ENCODE results near the gene CFAP221.

Gene CFAP221

DNA sequence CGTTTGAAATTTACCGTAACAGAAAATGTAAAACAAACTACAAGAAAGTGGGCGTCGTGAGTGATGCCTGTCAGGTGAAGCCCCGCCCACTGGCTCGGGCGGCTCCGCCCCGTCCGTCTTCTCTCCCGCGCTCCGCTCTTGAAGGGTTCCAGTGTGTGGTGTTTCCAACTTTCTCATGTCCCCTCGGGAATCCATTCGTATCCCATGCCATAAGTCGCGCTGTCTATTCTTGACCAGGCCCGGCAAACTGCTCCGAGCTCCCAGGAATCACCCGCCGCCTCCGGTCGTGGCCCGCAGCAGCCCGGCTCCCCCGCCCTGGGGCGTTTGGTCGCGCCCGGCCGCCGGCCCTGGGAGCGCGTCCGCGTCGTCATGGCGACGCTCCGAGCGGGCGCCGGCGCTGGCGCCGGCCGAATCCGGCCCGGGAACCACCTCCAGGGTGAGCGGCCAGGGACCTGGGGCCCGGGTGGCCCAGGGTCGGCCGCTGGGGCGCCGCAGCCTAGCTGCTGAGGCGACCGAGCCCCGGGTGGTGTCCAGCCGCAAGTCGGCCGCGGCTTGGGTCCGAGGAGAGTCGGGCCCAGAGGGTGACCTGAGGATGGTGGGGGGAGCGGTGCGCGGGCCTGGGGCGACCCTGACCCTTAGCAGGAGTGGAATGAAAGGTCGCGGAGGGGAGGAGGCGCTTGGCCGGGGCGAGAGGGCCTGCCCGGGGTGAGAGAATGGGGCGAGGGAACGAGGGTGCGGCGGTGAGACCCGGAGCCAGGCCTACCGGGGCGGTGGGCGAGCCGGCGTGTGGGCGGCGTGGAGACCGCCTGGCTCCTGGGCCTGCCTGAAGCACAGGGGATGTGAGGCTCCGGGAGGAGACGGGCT lies at the start of gene CFAP221:
CFAP221 (plus strand) TSS at position 375 of the 864 bp plus-strand sequence. CDS start 1,683 bp downstream, outside the sequence.
- no peak for DNase-seq

DNA sequence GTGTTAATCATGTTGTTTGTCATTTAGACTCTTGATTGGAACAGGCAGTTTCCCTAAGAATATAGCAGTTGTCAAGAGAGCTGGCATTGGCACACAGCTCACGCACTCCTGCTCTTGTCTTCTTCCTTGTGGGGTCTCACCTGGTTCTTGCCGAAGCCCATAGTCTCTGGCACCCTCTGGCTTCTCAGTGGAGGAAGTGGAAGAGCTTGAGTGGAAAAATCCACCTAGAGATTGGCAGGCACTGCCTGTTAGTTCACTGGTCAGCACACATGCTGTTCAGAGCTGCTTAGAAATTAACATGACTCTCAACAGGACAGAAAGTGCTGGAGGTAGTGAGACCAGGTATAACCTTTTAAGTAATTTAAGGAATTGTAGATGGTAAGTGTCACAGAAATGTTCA lies 48.3 kb upstream of the CFAP221 start:
- no peak for DNase-seq

DNA sequence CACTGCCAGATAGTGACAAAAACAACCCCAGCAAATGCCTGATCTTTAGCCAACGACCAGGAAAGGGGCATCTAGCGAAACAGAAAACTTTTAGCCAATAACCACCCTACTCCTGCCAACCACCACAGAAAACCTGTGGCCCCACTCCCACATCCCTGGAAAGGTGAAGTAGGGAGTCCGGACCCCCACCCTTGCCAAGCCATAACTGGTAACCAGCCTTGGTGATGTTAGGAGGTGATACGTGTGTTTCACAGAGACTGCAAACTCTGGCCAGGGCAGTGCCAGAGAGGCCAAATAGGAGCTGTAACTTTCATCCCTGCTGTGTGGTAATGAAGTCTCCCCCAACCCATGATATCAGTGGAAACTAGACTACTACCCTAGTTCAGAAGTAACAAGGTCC lies 47.6 kb upstream of the CFAP221 start:
- DNase-seq, result no peak

DNA sequence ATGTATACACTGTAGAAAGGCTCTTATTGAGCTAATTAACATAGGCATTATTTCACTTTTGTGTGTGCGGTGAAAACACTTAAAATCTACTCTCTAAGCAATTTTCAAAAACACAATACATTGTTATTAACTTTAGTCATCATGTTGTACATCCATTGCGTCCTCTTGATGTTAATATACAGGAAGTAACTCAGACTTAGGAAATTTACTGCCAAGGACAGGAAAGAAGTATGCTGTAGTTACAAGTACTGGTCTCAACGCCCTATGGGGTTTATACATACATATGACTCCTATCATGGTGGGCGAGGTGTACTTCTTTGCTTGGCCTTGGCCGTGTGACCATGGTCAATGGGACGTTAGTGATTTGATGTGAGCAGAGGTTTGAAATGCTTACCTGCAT lies 35.5 kb upstream of the CFAP221 start:
- DNase-seq, result no peak

DNA sequence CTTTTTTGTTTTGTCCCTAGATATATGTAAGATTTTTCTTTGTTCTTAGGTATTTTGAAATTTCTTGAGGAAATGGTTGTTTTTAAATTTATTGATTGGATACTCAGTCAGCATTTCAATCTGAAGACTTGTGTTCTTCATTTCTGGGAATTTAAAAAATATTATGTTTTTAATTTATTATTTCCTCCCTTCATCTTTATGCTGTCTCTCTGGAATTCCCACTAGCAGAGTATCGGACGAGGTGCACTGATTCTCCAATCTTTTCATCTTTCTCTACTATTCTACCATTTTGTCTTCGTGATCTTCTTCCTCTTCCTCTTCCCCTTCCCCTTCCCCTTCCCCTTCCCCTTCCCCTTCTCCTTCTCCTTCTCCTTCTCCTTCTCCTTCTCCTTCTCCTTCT lies 32.3 kb upstream of the CFAP221 start:
- no peak for DNase-seq

DNA sequence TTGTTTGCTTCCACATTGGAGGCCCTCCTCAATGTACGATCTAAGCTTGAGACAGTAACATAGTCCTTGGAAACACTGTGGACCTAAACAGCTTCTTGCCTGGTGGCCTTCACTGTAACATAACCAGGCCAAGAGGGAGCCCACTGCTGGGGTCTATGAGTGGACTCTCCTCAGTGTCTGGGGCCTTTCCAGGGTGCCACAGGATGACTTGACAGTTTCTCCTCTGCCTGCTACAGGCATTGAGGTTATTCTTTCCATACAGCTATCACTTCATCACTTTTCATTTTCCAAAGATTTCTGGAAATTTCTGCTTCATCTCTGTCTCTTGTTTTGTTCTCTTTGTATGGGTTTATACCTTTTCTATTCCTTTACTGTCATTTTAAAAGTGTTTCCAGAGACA lies 31.3 kb upstream of the CFAP221 start:
- no peak for DNase-seq

DNA sequence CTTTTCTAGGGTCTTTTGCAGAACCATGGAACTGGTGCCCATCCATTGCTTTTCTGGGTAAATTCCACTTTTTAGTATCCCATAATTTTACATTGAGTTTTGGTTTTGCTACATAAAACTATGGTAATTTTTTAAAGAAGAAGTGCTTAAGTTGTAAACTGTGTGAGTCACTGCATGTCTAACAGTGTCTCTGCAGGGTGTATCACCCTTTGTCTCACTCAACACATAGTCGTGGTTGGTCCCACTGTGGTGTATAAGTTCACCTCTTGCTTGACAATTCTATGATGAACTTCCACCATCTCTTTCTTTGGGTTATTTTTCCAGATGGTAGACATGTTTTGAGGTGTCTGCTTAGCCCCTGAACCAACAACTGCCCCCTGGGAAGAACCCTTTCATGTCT lies 30.4 kb upstream of the CFAP221 start:
- no peak for DNase-seq

DNA sequence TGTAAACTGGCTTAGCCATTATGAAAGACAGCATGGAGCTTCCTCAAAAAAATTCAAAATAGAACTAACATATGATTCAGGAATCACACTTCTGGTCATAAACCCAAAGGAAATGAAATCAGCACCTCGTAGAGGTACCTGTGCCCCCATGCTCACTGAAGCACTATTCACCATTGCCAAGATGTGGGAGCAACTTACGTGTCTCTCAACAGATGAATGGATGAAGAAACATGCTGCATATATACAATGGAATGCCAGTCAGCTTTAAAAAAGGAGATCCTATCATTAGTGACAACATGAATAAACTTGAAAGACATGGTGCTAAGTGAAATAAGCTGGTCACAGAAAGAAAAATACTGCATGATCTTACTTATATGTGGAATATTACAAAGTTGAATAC lies 28.1 kb upstream of the CFAP221 start:
- DNase-seq, result no peak

DNA sequence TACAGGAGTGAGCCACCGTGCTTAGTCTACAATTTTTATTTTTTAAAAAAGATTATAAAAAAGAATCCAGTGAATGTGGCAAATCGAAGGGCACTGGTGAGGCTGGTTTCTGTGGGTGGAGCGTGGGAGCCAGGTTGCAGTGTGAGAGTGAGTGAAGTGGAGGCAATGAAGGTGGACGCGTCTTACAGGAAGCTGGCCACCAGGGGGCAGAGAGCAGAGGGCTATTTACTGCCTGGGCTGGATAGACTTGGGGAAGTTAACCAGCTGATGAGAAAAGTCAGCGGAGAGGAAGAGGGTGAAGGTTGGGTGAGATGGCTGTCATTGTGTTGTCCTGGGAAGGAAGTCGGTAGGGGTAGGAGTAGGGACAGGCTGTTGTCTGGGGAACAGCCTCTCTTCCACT lies 26.8 kb upstream of the CFAP221 start:
- no peak for DNase-seq

DNA sequence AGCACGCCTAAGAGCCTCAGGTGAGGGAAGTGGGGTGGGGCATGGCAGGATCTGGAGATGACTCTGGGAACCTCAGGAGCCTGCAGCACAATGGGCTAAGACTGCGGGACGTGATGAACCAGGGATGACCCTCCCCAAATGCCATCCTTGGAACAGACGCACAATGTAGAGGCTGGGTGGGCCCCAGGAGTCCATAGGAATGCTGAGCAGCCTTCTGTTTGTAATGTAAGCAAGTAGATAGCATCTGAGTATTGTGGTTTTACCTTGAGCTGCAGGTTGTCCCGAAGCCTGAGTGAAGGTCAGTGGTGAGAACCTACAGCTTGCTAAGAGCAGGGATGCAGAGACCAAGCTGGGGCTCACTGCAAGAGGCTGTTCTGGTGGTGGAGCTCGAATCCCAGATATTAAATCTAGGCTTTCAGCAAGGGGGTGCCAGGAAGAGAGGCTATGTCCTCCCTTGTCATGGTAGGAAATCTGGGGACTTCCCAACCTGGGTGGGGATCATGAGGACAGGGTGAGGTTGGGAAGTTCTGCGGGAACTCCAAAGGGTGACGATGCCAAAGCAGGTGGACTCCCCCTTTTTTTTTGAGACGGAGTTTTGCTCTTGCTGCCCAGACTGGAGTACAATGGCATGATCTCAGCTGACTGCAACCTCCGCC lies 25.7 kb upstream of the CFAP221 start:
- DNase-seq, result no peak

DNA sequence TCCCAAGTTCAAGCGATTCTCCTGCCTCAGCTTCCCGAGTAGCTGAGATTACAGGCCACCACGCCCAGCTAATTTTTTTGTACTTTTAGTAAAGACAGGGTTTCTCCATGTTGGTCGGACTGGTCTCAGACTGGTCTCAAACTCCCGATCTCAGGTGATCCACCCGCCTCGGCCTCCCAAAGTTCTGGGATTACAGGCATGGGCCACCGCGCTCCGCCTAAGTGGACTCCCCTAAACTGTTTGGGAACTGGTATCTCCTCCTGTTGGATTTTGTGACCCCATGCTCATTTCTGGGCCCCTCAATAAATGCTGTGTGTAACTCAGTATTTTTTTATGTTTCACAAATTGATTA lies 25.2 kb upstream of the CFAP221 start:
- DNase-seq, result no peak

DNA sequence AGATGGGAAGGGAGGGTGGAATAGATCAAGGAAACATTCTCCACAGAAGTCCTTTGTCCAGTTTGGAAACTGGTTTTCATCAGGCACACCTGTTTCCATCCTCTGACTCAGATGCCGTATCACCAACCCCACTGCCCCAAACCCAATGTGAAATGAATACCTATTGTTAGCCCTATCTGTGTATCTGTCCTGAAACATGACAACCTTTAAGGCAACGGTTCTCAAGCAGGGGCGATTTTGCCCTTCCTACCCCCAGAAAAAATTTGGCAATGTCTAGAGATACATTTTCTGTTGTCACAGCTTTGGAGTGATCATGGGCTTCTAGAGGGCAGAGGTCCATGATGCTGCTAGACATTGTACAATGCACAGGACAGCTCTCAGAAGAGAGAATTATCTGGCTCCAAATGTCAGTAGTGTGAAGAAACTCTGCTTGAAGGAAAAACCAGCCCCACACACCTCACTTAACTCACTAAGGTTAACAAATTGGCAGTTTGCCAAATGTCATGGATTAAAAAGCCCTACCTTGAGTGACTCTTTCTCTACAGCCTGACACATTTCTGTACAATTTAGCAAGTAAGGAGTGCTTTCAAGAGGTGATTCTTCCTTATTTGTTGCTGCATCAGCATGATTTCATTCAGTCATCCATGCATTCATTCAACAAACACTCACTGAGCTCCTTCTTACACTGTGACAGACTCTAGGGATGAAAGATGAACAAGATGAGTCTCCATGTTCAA lies 23.4 kb upstream of the CFAP221 start:
- no peak for DNase-seq

DNA sequence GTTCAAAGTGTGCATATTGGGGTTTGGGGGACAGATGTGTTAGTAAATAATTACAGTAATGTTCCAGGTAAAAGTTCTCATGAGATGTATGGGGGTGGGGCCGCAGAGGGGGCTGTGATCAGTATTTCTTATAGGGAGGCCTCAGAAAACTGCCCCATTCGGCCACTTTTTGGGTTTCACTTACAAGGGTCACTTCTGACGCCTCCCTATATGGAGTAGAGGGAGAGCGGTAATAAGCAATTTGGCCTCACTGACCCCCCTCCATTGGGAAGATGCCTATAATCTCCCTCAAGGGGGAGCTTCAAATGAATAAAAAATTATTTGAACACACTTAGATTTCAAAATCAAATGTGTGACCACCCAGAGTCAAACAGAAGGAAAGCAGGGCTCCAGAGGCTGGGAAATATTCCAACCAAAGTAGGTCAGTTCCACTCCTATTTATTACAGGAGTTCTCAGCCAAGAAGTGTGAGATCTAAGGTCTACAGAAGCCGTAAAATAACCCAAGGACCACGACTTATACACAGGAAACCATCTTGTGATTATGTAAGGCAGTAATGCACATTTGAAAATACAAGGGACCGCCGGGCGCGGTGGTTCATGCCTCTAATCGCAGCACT lies 22.7 kb upstream of the CFAP221 start:
- DNase-seq, result no peak

DNA sequence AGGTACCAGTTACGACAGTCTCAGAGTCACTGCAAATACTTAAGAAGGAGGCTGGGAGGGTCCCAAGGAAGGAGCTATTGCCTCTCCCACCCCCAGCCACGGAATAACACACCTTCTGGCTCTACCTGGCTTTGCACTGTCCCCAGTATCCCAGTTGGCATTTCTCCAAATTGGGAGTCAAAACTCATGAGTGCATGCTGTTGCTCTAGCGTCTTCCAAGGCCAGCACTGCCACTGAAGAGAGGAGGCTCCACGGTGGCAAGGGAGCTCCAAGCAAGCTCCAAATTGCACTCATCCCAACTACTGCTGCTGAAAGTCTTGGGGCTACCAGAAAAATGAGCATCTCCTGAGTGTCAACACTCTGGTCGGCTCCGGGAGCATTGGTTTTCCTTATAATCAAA lies 21.6 kb upstream of the CFAP221 start:
- DNase-seq, result no peak

DNA sequence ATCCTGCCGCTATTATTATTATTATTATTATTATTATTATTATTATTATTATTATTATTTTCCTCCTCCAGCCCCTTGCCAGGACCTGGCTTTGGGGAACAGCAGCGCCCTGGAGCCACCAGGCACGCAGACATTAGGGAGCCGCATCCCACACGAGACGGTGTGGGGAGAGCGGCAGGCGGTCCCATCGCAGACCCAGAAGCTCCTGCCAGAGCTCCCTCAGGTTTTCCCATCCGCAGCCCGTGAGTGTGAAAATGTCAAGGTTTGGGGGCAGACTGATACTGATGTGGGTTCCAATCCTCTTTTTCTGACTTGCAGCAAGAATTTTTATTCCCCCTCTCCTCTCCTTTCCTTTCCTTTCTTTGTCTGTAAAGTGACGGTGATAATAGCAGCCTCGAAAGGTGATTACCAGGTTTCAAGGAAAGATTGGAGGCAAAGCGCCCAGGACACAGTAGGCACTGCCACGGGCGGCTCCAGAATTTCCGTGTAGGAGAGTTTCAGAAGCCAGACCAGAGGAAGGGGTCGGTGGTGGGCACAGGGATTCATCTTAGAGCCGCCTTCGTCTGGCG lies 20.8 kb upstream of the CFAP221 start:
- DNase-seq, result no peak

DNA sequence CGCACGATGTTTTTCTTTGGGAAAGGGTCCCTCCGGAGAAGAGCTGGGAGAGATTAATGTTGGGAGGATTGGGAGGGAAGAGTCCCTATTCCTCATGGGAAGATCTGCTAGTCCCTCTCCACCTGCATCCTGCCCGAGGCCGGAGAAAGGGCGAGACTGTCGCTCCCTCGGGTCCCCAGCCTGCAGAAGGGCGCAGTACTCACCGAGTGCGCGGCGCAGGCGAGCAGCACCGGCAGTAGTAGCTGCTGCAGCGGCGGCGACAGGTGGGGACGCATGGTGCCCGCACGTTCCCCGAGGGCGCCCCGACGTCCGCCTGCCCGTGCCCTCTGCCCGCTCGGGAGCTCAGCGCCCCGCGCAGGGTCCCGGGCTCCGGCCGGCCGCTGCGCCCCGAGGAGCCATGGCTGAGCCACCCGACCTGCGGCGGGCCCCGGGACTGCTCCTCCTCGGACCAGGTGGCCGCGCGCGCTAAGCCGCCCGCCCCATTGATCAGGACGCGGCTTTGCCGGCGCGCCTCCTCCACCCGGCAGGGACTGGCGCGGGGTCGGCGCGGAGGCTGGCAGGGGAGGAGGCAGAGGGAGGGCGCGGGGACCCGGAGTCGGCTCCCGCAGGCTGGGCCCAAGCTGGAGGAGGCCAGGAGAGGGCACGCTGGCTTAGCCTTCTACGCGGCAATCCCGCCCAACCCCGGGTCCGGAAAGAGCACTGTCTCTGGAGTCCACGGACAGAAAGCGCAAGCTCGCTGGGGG lies 20.1 kb upstream of the CFAP221 start, which contains the start of gene SCTR:
SCTR (minus strand) TSS at position 532 of the 743 bp plus-strand sequence; CDS start at position 275, 257 bp downstream.
- no peak for DNase-seq

DNA sequence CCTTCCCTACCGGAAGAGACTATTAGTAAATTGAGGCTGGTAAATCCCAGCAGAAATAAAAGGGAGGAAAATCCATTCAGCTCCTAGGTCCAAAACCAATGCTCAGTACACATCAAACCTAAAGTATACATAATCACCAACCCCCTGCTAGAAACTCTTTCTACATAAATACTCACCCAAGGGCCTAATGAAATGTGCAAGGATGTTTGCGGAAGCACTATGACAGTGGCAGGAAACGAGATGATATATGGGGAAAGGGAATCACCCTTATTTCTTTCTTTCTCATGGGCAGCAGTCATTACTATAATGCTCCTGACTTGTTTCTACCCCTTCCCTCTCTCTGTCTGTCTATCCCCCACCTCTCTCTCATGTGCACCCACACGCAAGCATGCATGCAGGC lies 18.6 kb upstream of the CFAP221 start:
- DNase-seq, result no peak

DNA sequence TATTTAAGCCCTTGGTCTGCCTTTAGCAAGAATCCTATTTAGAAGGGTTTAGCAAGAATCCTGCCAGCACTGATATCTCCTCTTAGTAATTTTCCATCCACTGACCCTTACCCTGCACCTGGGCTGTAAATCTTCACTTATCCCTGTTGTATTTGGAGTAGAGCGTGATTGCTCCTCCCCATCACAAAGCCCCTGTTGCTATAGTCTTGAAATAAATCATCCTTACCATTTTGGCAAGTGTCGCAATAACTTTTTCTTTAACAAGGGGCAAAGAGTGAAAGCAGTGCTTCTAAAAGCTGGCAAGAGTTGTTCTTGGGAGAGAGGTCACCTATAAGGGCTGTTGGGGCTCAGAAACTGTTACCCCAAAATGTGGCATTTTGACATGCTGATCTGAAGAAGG lies 16.2 kb upstream of the CFAP221 start:
- no peak for DNase-seq

DNA sequence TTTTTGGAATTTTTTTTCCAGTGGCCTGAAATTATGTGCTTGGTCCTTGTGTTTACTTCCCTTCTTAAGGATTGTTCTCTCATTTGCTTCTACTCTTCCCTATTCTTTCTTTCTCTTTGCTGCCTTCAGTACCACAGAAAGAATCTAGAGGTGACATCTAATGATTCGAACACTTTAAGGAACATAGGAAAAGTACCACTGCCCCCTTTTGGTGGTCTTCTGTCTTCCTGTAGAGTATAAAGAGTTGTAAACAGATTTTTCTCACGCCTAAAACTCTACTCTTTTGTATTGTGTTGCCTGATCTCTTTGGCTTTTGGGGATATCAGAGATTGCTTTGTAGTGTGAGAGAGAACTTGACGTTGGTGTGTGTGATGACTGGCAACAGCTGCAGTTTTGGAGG lies 13.0 kb upstream of the CFAP221 start:
- no peak for DNase-seq

DNA sequence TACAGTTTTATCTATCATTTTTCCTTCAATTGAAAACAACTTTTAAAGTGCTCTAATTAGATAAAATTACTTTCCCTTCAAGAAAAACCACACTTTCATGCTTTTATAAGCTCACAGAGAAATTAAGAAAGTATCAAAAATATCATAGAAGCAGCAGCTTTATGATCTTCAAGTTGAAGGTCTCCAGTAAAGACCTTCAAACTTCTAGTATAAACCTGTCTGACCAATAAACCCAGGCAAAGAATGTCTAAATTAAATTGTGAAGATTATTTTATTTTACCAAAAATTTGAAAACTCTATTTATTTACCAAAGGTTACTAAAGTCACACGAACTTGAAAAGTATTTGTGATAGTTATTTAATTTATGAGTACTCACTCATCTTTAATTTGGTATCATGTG lies 10.7 kb upstream of the CFAP221 start:
- no peak for DNase-seq

DNA sequence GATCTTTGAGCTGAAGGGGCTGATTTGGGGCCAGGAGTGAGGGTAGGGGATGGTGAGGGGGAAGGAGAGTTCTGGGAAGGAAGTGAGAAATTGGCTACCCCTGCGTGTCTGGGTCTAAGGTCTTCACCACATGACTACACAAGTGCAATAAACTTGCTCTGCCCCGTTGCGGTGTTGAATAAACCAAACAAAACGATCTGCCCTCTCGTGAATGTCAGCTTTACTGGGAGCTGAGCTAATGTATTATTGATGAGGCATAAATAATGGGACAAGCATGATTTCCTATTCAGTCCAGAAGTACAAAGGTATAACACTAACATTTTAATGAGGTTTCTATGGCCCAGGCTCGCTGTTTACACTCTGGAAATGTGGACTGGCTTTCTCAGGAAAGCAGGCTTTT lies 8.0 kb upstream of the CFAP221 start:
- no peak for DNase-seq

DNA sequence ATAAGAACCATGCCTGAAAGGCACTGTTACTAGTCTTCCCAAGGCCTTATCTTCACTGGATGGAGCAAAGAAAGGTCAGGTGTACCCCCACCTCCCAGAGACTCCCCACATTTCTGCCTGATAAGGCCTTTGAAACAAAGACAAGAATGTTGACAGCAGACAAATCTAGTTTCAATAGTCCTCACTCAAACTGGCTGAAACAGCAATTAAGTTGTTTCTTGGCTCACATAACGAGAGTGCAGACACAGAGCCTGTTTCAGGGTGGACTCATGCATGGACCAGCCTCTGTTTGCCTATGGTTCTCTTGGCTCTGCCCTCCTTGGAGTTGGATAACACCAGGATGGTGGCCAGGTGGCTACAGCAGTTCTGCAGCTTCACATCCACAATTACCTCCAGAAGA lies 7.5 kb upstream of the CFAP221 start:
- no peak for DNase-seq
